Transverse colon (tissue), 4 donors: ENCODE data around the gene IMMP2L. TPM values are rescaled to one million over a fixed set of nuclear protein-coding genes. Genes with fewer than 3 reads are reported as not detected.

Experiments used
- DNase-seq: peaks from one replicate; pipeline ENCODE4 v3.0.0-alpha.2; 2019
- H3K27ac ChIP-seq, 4 donors: fragments of 200-600 bp; sonication (generic); 2 replicates each; pipeline ENCODE4 v1.5.1; 2016 to 2018; ENCODE audit warnings: inconsistent platforms in 4 of 4
- H3K27me3 ChIP-seq: fragments of 200-600 bp; sonication (generic); 2 replicates; pipeline ENCODE4 v1.5.1; 2017; ENCODE audit warnings: inconsistent platforms
- H3K36me3 ChIP-seq, 4 donors: fragments of 200-600 bp; sonication (generic); 2 replicates each; pipeline ENCODE4 v1.5.1; 2017 to 2019; ENCODE audit warnings: inconsistent platforms in 4 of 4
- H3K4me1 ChIP-seq, 4 donors: fragments of 200-600 bp; sonication (generic); 2 replicates each; pipeline ENCODE4 v1.5.1; 2017 to 2020; ENCODE audit warnings: inconsistent platforms in 4 of 4
- H3K4me3 ChIP-seq, 4 donors: fragments of 200-600 bp; sonication (generic); 1 replicate in 1 of 4; 2 replicates in 3 of 4; pipeline versions ENCODE4 v1.5.1 to v1.6.1; 2017 to 2019; ENCODE audit warnings: inconsistent platforms in 4 of 4
- H3K9me3 ChIP-seq, 2 donors: fragments of 200-600 bp; sonication (generic); 2 replicates each; pipeline ENCODE4 v1.5.1; 2017 to 2019; ENCODE audit warnings: inconsistent platforms in 2 of 2
- CTCF ChIP-seq, 5 experiments: fragments of 200-600 bp in 3 of 5; fragments of 450-650 bp in 2 of 5; sonication (generic) in 3 of 5; IDR thresholded peaks; 1 replicate in 2 of 5; 2 replicates in 3 of 5; pipeline ENCODE4 v1.5.1; 2016 to 2017; ENCODE audit warnings: antibody characterized with exemption in 5 of 5, inconsistent platforms in 3 of 5, mild to moderate bottlenecking in 2 of 5, moderate library complexity in 1 of 5
- EP300 ChIP-seq: sonication (generic); formaldehyde crosslinking; IDR thresholded peaks from one replicate; pipeline ENCODE4 v1.6.1; 2017; ENCODE audit warnings: antibody characterized with exemption, low read depth
- POLR2A ChIP-seq: fragments of 450-650 bp; IDR thresholded peaks from one replicate; pipeline ENCODE4 v1.6.1; 2016; ENCODE audit warnings: antibody characterized with exemption, mild to moderate bottlenecking, moderate library complexity
- POLR2AphosphoS5 ChIP-seq, 3 donors: sonication (generic); formaldehyde crosslinking; IDR thresholded peaks; one replicate each; pipeline ENCODE4 v1.6.1; 2016; ENCODE audit warnings: antibody characterized with exemption in 3 of 3
- WGBS, 2 donors: methylation state at CpG; one replicate each; pipeline ENCODE4 v1.1.5; 2018; ENCODE audit warnings: low coverage in 1 of 2; 5-methylcytosine and 5-hydroxymethylcytosine counted together
- in situ Hi-C, 4 donors: fragments of 200-750 bp; cut with MboI; loops; one replicate each; pipeline versions ENCODE4 v1.15.0 to v1.15.1; 2017; ENCODE audit warnings: low sequenced_read_pairs in 3 of 4, low pct_ligation_motif_present in 1 of 4, low pct_unique_long_range_greater_than_20kb in 1 of 4
- intact Hi-C: fragments of 100-400 bp; cut with DNase I; formaldehyde crosslinking; loops from one replicate; pipeline ENCODE4 v1.15.1; 2023; ENCODE audit warnings: low total_unique reads
- total RNA-seq, 4 donors: library from RNA; depleted of rRNA; stranded (reverse); fragments of >200 nt; gene quantifications; one replicate each; pipeline ENCODE4 v1.1.0, GENCODE V29; 2016

The IMMP2L gene
- total RNA-seq, 4 donors from 2014 or later, result 8.6 to 69.6 (median 10.9) TPM

GRCh38 chr7:111113263-111114017 is 448.9 kb downstream of the IMMP2L start:
- in situ Hi-C loops, result no loop called here
- no peak for DNase-seq
- intact Hi-C loops, result no loop called here
- no peaks in the 10 kb centered on the region for H3K4me1 ChIP-seq
- H3K4me3 ChIP-seq, result no peak overlapping the region
- H3K9me3 ChIP-seq, result no peaks in the 10 kb centered on the region
- 61 to 62% methylated on average over 1 of the region's 1 CpG for WGBS, 2 donors
- H3K36me3 ChIP-seq, result no peaks in the 10 kb centered on the region
- H3K27me3 ChIP-seq, result no peaks in the 10 kb centered on the region
- TF ChIP-seq POLR2AphosphoS5 (IDR thresholded peaks at IDR 0.05) (no peak), CTCF (IDR thresholded peaks at IDR 0.05) (no peak), EP300 (no peak), POLR2A (no peak)
- no peak overlapping the region for H3K27ac ChIP-seq

GRCh38 chr7:111112439-111112838 is 449.9 kb downstream of the IMMP2L start:
- Histone ChIP-seq H3K4me3 (no peak overlapping the region), H3K27me3 (no peaks in the 10 kb centered on the region), H3K27ac (no peak overlapping the region), H3K4me1 (no peaks in the 10 kb centered on the region), H3K9me3 (no peaks in the 10 kb centered on the region), H3K36me3 (no peaks in the 10 kb centered on the region)
- WGBS, 2 donors, result 84% methylated on average over 2 of the region's 2 CpGs
- no peak for TF ChIP-seq POLR2A
- TF ChIP-seq POLR2AphosphoS5 (IDR thresholded peaks at IDR 0.05), result no peak
- no peak for TF ChIP-seq EP300
- no peak for TF ChIP-seq CTCF (IDR thresholded peaks at IDR 0.05)
- in situ Hi-C loops (no loop called here), intact Hi-C loops (no loop called here)
- no peak for DNase-seq

GRCh38 chr7:111108496-111108895 is 453.8 kb downstream of the IMMP2L start:
- Histone ChIP-seq H3K4me3 (no peak overlapping the region), H3K27me3 (no peaks in the 10 kb centered on the region), H3K4me1 (no peaks in the 10 kb centered on the region), H3K27ac (no peak overlapping the region), H3K36me3 (no peaks in the 10 kb centered on the region), H3K9me3 (no peaks in the 10 kb centered on the region)
- 60 to 73% methylated on average over 3 of the region's 3 CpGs for WGBS, 2 donors
- intact Hi-C loops, result no loop called here
- TF ChIP-seq POLR2A, result no peak
- no peak for TF ChIP-seq EP300
- TF ChIP-seq POLR2AphosphoS5 (IDR thresholded peaks at IDR 0.05), result no peak
- no peak for TF ChIP-seq CTCF (IDR thresholded peaks at IDR 0.05)
- DNase-seq, result no peak
- in situ Hi-C loops, result no loop called here

GRCh38 chr7:111108000-111108399 is 454.3 kb downstream of the IMMP2L start:
- 61 to 82% methylated on average over 1 of the region's 1 CpG for WGBS, 2 donors
- H3K27me3 ChIP-seq, result no peaks in the 10 kb centered on the region
- H3K4me1 ChIP-seq, result no peaks in the 10 kb centered on the region
- no peak overlapping the region for H3K27ac ChIP-seq
- no peaks in the 10 kb centered on the region for H3K36me3 ChIP-seq
- no peak for DNase-seq
- in situ Hi-C loops (no loop called here), intact Hi-C loops (no loop called here)
- no peak for TF ChIP-seq EP300
- no peak for TF ChIP-seq POLR2AphosphoS5 (IDR thresholded peaks at IDR 0.05)
- TF ChIP-seq CTCF (IDR thresholded peaks at IDR 0.05), result no peak
- no peak for TF ChIP-seq POLR2A
- no peak overlapping the region for H3K4me3 ChIP-seq
- H3K9me3 ChIP-seq, result no peaks in the 10 kb centered on the region
